Renal pelvis (tissue), 4 donors: ENCODE data around the gene IDH3G. TPM values are rescaled to one million over a fixed set of nuclear protein-coding genes. Genes with fewer than 3 reads are reported as not detected.
"Not testable (repeated sequence)": the region's sequence is repeated elsewhere in the genome, so short reads cannot be mapped to it uniquely, and the experiment has no call there.

Experiments
- DNase-seq: peaks from one replicate; pipeline ENCODE4 v3.0.0-alpha.2; 2013
- polyA plus RNA-seq, 3 donors: library from polyadenylated mRNA; unstranded; fragments of 120-200 nt; gene quantifications; one replicate each; pipeline ENCODE4 v1.2.1, GENCODE V29; 2013; ENCODE audit not compliant: insufficient read length in 3 of 3

The IDH3G gene
- polyA plus RNA-seq, 3 donors = 87.3 to 103 (median 90.1) TPM

DNA sequence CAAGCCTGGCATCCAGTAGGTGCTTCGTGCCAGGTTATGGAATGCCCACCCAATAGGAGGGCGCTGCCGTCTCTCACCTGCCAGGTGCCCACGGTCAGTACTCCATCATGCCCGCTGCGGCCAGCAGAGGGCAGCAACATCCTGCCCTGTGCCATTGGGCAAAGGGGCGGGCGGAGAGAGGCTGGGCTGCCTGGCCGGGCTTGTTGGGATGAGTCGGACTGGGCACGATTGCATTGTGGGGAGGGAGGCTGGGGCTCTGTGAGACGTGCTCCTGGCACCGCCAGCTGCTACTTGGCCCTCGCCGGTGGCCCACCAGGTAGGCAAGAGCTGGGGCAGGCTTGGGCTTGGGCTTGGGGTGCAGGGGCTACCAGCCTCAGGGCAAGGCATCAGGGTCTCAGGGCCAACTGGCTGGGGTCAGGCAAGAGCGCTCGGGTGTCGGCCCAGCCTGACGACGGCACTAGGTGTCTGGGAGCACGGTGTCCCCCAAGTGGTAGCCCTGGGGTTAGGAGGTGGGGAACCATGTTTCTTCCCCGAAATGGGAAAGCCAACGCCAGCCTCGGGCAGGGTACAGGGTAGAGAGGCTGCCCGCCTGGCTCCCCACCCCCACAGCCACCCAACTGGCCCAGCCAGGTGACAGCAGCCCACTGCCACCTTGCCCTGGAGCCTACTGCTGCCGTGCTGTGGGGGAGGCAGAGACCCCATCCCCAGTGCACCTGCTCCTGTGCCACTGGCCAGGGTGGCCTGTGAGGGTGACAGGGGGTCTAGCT lies 30.0 kb downstream of the IDH3G start, which contains the start of gene PLXNB3:
Gene PLXNB3, plus strand, starts transcription at position 261 of the 767 bp plus-strand sequence. CDS start 1,287 bp downstream, outside the sequence.
- DNase-seq = peak; percentile 52

DNA sequence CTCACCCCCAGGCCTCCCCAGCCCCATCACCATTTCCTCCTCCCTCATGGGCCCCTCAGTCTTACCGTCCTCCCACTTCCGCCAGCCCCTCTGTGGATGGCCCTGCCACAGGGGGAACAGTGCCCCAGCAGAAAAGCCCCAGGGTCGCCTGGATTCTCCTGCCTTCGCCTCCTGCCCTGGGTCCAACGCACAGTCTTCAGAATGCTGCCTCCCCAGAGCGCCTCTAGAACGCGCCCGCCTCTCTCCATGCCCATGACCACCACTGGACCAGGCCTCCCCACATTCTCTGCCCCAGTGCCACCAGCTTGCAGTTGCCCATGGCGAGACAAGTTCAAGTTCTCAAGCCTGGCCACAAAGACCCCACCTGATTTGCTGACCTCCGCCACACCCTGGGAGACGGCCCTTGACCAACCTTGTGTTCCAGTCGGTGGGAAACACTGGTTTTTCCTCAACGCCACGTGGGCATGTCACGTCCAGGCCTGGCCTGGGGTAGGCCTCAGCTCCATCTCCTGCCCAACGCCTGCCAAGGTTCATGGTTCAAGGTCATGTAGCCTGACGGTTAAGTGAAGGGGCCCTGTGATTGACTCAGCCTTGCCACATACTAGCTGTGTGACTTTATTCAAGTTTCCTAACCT lies 30.8 kb downstream of the IDH3G start:
- DNase-seq = no peak

DNA sequence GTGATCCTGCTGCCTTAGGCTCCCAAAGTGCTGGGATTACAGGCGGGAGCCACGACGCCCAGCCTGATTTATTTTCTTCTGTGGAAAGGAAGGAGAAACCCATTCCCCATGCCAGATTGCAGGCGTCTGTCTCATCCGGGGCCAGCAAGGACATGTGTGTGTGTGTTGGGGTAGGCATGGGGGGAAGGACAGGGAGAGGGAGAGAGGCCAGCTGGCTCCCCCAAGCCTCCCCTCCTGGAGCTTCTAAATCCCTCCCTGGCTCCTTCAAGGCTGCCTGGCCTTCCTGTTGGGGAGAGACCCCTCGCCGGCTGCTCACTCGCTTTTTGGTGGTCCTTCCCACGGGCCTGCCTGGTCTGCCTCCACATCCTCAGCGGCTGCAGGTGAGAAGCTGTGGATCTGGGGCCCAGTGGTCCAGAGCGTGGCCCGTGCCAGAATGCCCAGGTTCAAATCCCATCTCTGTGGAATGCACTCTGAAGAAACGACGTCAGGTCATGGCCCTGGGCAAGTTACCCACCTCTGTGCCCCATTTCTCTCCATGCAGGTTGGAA lies 31.5 kb downstream of the IDH3G start:
- no peak for DNase-seq

DNA sequence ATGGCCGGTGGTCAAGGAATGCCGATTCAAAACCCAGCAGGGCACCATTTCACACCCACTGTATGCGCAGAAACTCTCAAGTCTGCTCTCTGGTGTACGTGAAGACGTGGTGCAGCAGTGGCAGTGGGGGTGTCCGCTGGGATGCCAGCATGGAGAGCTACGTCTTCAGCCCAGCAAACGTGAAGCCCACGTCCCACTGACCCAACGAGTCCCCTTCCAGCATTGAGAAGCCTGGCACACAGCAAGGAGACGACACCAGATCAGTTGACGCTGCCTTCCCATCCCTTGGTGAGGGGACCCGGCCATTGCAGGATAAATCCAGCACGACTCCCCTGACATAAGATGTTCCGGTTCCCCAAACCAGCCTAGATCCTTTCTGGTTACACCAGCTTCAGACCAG lies 32.3 kb downstream of the IDH3G start:
- no peak for DNase-seq

DNA sequence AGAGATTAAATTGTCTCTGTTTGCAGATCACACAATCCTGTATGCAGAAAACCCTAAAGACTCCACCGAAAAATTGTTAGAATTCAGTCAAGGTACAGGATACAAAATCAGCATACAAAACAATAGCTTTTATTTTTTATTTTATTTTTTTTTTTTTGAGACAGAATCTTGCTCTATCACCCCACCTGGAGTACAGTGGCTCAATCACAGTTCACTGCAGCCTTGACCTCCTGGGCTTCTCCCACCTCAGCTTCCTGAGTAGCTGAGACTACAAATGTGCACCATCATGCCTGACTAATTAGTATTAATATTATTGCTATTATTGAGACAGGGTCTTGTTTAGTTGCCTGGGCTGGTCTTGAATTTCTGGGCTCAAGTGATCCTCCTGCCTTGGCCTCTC lies 39.0 kb downstream of the IDH3G start:
- DNase-seq = no peak

DNA sequence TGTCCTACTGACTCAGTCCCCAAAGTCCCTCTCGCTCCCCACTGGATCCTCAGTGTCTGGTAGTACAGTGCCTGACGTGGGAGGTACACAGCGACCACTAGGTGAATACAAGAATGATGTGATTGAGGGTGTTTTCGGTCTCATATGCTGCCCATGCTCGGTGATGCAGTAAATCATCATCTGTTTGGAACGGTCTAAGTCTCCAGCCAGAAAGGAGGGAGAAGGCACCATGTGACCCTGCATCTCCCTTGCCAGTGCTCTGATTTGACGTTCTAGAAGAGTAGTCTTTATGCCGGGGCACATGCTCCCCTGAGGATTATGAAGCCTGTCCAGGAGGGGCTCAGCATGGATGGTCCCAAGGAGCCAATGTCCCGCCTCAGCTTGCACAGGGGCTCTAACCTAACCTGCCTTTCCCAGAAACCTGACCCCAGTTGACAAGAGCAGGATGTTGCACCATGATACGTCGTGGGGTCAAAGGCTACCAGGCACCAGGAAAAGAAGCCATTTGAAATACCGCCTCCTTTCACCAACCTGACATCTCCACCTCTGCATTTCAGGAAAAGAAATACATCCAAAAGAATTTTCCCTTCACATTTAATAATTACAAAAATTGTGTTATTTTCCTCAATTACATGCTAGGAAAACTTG lies 43.9 kb downstream of the IDH3G start:
- no peak for DNase-seq

DNA sequence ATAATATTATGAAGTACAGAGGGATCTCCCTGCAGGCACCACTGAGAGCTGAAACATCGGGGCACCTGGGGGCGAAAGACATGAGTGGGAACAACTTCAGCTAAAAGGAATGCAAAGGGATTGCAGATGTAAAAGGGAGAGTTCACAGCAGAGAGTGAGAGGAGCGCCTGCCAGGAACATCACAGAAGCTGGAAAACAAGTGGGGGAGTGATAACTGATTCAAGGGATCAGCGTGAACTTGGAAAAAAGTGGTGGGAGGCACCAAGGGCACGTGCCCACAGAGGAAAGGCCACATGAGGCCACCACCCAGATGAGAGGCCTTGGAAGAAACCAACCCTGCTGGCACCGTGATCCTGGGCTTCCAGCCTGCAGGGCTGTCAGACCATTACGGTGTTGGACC lies 45.2 kb downstream of the IDH3G start:
- not testable (repeated sequence) for DNase-seq

DNA sequence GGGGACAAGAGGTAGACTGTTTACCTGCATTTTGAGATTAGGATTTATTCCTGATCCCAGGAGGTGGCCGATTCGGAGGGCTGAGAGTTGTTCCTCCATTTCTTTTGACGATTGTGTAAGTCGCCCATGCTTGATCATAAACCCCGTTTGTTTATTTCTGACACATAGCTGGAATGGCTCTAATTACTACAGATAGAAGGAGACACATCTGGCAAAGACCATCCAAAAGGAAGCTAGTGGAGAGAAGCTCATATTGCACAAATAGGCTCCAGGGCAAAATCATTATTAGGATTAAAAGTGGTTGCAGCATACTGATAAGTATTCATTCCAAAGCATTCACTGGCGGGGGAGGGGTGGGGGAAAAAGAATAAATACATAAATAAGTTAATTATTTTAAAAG lies 47.2 kb downstream of the IDH3G start:
- not testable (repeated sequence) for DNase-seq

DNA sequence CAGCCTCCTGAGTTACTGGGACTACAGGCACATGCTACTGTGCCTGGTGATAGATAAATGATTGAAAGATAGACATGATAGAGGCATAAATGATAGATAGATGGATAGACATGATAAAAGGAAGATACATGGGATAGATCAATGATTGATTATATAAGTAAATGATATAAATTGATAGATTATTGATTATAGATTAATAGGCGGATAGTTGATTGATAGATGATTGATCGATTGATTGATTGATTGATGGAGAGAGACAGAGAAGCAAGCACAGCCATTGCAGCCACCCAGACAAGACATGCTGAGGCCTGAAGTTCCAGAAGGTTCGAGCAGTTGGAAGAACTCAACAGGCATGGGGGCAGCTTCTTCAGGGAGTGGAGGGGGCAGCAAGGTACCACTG lies 47.8 kb downstream of the IDH3G start:
- DNase-seq = no peak

DNA sequence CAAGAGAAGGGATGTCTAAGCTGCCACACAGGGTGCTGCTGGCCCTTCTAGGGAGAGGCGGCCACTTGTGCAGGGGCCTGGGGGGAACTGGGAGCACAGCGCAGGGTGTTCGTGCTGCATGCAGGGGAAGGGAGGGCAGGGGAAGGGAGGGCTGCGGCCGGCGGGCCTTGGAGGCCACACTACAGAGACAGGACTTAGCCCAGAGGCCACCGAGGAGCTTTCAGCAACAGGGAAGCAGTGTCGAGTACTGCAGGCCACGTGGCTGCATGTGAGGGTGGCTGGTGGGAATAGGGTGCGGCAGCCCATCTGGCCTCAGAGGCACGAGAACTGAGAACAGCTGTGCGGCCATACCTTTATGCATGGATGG lies 49.1 kb downstream of the IDH3G start:
- DNase-seq = not testable (repeated sequence)

DNA sequence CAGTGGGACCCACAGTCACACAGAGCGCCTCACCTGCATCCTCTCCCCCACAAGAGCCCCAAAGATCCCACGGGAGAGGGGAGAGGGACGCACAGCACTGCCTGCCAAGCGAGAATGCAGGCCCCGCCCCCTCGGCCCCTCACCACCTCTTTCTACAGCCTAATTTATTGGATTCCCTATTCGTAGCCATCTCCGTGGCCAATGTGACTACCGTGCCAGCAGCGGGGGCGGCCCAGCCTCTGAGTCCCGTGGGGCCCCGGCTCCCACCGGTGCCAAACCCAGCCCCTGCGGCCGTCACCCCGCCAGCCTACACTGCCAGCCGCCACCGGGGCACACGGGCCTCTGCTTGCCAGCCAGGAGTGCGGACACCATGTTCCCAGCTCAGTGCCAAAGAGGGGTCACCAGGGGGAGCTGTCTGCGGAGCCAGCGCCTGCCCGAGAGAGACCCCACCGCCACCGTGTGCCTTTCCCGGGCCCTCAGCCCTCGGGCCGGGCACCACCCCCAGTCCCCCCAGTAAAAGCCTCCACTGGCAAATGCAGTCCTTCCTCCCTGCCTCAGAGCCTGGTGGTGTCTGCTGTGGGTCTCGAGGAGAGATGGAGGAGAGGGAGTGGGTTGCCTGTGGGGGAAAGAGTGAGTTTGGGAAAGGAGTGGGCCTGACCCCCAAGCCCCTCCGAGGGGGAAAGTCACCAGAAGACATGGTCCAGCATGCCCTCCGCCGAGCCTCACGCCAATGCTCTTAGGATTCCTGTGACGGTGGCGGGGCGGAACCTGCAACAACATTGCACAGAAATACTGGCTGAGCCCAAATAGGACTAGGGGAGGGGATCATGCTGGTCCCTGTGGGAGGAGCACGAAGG lies 49.7 kb downstream of the IDH3G start:
- no peak for DNase-seq

DNA sequence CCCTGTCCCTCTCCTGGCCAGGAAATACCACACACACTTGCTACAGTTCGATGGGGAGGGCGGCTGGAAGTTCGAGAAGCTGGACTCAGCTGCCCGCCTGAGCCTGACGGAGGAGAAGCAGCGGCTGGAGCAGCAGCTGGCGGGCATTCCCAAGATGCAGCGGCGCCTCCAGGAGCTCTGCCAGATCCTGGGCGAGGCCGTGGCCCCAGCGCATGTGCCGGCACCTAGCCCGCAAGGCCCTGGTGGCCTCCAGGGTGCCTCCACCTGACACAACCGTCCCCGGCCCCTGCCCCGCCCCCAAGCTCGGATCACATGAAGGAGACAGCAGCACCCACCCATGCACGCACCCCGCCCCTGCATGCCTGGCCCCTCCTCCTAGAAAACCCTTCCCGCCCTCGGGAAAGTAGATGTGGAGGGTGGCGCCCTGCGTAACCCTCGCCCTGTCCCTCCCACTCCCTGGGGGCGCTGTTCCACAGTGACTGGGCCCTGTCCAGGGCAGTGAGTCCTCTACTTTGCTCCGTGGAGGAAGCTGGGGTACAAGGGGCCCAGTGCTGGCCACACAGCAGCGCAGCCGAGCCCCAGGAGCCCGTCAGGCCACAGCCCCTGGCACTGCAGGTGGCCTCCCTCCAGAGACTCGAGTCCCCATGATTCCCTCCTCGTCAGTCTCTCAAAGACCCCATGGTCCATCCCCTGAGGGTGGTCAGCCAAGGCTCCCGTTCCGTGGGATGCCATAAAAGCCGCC lies 50.5 kb downstream of the IDH3G start:
- not testable (repeated sequence) for DNase-seq

DNA sequence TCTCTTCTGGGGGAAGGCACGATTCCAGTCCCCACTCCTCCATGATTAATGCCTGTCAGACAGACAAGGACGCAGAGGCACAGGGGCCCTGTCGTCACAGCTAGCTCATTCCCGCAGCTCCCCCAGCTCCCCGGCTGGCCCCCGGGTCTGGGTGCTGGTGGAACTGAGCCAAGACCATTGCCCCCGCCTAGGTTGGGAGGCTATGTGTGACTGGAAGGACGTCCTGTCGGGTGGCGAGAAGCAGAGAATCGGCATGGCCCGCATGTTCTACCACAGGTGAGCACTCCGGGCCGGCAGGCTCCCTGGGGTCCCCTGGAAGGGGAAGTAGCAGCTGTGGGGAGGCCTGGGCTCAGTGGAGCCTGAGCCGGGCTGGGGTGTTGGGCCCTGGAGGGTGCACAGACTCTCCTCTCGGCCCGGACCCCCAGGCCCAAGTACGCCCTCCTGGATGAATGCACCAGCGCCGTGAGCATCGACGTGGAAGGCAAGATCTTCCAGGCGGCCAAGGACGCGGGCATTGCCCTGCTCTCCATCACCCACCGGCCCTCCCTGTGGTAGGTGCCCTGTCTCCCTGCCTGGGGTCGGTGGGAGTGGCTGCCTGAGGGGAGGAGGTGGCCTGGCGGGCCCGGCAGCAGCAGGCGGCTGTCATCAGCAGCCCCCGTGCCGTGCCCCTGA lies 51.2 kb downstream of the IDH3G start:
- DNase-seq = not testable (repeated sequence)

DNA sequence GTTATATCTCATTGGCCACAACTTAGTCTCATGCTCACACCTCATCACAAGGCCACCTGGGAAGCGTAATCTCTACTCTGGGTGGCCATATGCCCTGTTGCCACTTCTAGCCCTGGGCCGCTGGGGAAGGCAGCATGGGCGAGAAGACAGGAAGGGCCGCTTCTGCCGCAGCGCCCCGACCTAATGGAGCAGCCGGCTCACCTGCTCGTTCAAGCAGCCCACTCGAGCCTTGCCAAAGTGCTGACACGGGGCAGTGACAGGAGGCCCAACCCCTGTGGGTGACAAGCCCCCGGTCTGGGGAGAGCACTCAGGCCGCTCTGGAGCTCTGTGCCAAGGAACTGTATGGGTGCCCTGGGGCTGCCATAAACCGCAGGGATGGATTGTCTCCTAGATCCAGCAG lies 52.1 kb downstream of the IDH3G start:
- DNase-seq = not testable (repeated sequence)

DNA sequence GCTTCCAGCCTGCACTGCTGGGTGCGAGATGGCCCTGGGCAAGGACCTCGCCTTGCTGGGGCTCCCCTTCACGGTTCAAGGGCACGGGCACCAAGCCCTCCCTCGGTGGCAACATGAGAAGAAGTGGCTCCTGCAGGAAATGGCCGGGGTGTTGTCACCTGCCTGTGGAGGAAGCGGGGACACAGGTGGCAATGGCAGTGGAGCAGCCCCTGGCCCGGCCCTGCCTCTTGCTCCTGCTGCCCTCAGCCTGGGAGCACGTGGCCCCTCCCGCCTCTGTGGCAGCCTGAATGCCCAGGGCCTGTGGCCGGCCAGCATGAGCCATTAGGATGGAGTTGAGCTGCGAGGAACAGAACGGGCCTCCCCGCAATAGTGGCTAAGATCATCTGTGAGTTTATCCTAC lies 52.7 kb downstream of the IDH3G start:
- DNase-seq = no peak

DNA sequence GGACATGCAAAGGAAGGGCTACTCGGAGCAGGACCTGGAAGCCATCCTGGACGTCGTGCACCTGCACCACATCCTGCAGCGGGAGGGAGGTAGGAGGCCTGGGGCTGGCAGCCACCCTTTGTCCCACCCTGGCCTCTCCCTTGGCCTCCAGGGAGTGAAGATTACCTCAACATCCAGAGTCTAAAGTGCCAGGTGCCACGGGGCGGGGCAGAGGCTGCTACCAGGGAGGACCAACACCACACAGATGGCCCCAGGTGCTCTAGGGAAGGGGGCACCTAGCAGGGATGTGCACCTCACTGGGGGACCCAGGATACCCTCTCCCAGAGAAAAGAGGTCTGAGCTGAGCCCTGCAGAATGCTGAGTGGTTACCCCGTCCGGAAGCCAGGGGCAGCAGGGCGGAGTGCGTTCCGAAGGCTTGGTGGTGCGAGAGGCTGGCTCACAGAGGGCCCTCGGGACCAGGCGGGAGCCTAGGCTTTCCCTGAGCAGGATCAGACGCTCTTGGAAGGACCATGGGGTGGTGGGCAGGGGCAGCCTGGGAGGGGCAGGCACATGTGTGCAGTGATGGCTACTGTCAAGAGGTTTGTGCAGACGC lies 53.4 kb downstream of the IDH3G start:
- no peak for DNase-seq

DNA sequence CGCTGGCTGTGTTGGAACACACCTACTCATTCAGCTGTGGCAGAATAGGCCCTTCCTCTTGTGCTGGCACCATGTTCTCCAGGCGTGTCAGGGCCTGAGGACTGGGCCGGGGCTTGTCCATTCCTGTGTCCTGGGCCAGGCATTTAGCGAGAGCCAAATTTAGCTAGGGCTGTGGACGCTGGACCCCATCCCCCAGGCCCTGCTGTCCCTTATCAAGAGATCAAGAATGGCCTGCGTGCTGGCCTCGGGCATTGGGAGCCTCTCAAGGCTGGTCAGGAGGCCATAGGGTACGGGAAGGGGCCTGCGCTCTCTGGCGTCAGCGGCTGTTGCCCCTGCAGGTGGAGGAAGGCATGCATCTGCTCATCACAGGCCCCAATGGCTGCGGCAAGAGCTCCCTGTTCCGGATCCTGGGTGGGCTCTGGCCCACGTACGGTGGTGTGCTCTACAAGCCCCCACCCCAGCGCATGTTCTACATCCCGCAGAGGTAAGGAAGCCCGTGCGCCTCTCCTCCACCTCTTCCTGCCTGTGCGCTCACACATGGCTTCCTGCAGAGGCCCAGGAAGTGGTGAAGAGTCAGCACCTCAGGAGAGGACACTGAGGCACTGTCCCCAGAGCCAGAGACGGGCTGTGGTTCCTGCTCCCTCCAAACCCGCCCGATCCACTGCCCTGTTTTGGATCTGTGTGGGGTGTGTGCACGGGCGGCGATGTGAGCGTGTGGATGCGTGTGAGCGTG lies 54.3 kb downstream of the IDH3G start:
- no peak for DNase-seq

DNA sequence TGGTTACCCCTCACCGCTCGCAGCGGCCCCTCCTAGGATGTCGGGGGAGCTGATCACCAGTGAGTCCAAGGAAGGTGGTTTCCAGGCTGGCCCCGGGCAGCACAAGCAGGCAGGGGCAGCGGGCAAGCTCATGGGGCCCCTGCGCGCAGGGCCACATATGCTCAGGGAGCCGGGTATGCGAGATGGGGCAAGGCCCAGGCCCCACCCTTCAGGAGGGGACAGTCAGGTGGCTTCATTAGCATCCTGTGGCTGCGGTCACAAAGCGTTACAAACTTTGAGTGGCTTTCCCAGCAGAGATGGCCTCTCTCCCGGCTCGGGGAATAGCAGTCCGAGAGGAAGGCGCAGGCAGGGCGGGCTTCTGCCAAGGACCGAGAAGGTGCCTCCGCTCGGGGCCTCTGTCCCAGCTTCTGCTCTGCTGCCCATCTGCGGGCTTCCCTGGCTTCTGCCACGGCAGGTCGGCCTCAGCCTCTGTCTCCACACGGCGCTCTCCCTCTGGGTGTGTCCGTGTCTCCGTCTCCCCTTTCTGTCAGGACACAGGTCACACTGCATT lies 56.0 kb downstream of the IDH3G start:
- DNase-seq = no peak

DNA sequence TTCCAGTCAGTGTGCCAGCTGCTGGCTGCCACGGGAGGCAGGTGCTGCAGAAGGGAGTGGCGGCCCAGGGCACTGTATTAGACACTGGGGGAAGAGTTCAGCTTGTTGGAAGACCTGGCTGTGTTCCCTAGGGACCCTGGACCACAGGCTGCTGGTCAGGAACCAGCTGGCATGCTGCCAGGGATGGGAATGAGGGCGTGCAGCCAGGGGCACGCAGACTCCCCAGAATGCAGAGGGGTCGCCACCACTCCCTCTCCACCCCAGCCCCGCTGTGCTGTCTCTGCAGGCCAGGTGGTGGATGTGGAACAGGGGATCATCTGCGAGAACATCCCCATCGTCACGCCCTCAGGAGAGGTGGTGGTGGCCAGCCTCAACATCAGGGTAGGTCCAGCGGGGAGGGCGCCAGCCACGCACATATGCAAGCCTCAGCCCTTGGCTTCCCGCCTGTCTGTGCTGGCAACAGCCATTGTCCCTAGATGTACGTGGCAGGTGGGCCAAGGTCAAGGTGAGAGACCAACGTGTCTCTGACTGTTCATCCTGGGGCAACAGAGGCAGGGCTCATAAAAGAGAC lies 57.2 kb downstream of the IDH3G start:
- DNase-seq = no peak
